ENCODE data around the gene LDLRAD4.

The LDLRAD4 gene

GRCh38 chr18:13437796-13438506 lies 219.4 kb downstream of the LDLRAD4 start:
- ChIA-PET CTCF (no interaction called here), POLR2A (no interaction called here)
- no peak for TF ChIP-seq HDGF (IDR thresholded peaks at IDR 0.05; ENCODE audit: borderline replicate concordance)
- TF ChIP-seq ZNF384 (IDR thresholded peaks at IDR 0.05), result no peak
- TF ChIP-seq ELF4 (IDR thresholded peaks at IDR 0.05), result no peak
- no peak for TF ChIP-seq TARDBP (IDR thresholded peaks at IDR 0.05)
- TF ChIP-seq LEF1 (IDR thresholded peaks at IDR 0.05; ENCODE audit: borderline replicate concordance), result no peak
- TF ChIP-seq CTBP1 (IDR thresholded peaks at IDR 0.05; ENCODE audit: borderline replicate concordance), result no peak
- no peak for TF ChIP-seq PKNOX1 (IDR thresholded peaks at IDR 0.05)
- TF ChIP-seq SUZ12 (IDR thresholded peaks at IDR 0.05), result no peak
- TF ChIP-seq BHLHE40 (IDR thresholded peaks at IDR 0.05; ENCODE audit: borderline replicate concordance), result no peak
- TF ChIP-seq ARNT (IDR thresholded peaks at IDR 0.05), result no peak
- no peak for TF ChIP-seq NFRKB (IDR thresholded peaks at IDR 0.05)
- DNase-seq (ENCODE audit: extremely low spot score), result no peak

GRCh38 chr18:13438507-13439056 lies 220.0 kb downstream of the LDLRAD4 start:
- ChIA-PET POLR2A (no interaction called here), CTCF (no interaction called here)
- TF ChIP-seq SP1 (IDR thresholded peaks at IDR 0.05) (no peak), FOXK2 (IDR thresholded peaks at IDR 0.05) (no peak), SUZ12 (IDR thresholded peaks at IDR 0.05) (no peak), PKNOX1 (IDR thresholded peaks at IDR 0.05) (no peak), TARDBP (IDR thresholded peaks at IDR 0.05) (no peak), ARNT (IDR thresholded peaks at IDR 0.05) (no peak), NFRKB (IDR thresholded peaks at IDR 0.05) (no peak), HDGF (IDR thresholded peaks at IDR 0.05; ENCODE audit: borderline replicate concordance) (no peak)
- no peak for DNase-seq (ENCODE audit: extremely low spot score)

- TF ChIP-seq PKNOX1 (IDR thresholded peaks at IDR 0.05) (no peak), SUZ12 (IDR thresholded peaks at IDR 0.05) (no peak), L3MBTL2 (conservative IDR thresholded peaks at IDR 0.05) (no peak), FOXA1 (IDR thresholded peaks at IDR 0.05) (no peak), CTBP1 (IDR thresholded peaks at IDR 0.05; ENCODE audit: borderline replicate concordance) (no peak), TARDBP (IDR thresholded peaks at IDR 0.05) (no peak)
- ChIA-PET POLR2A (no interaction called here), CTCF (no interaction called here)
- DNase-seq (ENCODE audit: extremely low spot score), result no peak
These were observed 220.9 kb downstream of the LDLRAD4 start for GRCh38 chr18:13439461-13439860.

GRCh38 chr18:13440277-13441248 lies 222.0 kb downstream of the LDLRAD4 start:
- ChIA-PET POLR2A (no interaction called here), CTCF (interaction anchor here (0.7 kb wide), 1 partner anchor 19 kb away, joined by 5 read pairs; no protein-coding TSS in a partner anchor)
- no peak for TF ChIP-seq TARDBP (IDR thresholded peaks at IDR 0.05)
- TF ChIP-seq SP1 (IDR thresholded peaks at IDR 0.05), result no peak
- TF ChIP-seq HDGF (IDR thresholded peaks at IDR 0.05; ENCODE audit: borderline replicate concordance), result no peak
- no peak for TF ChIP-seq ELF4 (IDR thresholded peaks at IDR 0.05)
- TF ChIP-seq FOXK2 (IDR thresholded peaks at IDR 0.05), result no peak
- TF ChIP-seq ZNF384 (IDR thresholded peaks at IDR 0.05), result no peak
- no peak for TF ChIP-seq LEF1 (IDR thresholded peaks at IDR 0.05; ENCODE audit: borderline replicate concordance)
- TF ChIP-seq PKNOX1 (IDR thresholded peaks at IDR 0.05), result no peak
- no peak for TF ChIP-seq FOXA1 (IDR thresholded peaks at IDR 0.05)
- no peak for TF ChIP-seq BHLHE40 (IDR thresholded peaks at IDR 0.05; ENCODE audit: borderline replicate concordance)
- TF ChIP-seq L3MBTL2 (conservative IDR thresholded peaks at IDR 0.05), result no peak
- no peak for TF ChIP-seq CTBP1 (IDR thresholded peaks at IDR 0.05; ENCODE audit: borderline replicate concordance)
- TF ChIP-seq SUZ12 (IDR thresholded peaks at IDR 0.05), result no peak
- TF ChIP-seq ARNT (IDR thresholded peaks at IDR 0.05), result no peak
- TF ChIP-seq FOXM1 (IDR thresholded peaks at IDR 0.05; ENCODE audit: borderline replicate concordance), result no peak
- no peak for TF ChIP-seq NFRKB (IDR thresholded peaks at IDR 0.05)
- DNase-seq (ENCODE audit: extremely low spot score), result no peak

GRCh38 chr18:13441736-13442135 lies 223.2 kb downstream of the LDLRAD4 start:
- ChIA-PET CTCF (no interaction called here), POLR2A (no interaction called here)
- no peak for TF ChIP-seq BHLHE40 (IDR thresholded peaks at IDR 0.05; ENCODE audit: borderline replicate concordance)
- no peak for TF ChIP-seq HDGF (IDR thresholded peaks at IDR 0.05; ENCODE audit: borderline replicate concordance)
- TF ChIP-seq ARNT (IDR thresholded peaks at IDR 0.05), result no peak
- no peak for TF ChIP-seq FOXM1 (IDR thresholded peaks at IDR 0.05; ENCODE audit: borderline replicate concordance)
- TF ChIP-seq LEF1 (IDR thresholded peaks at IDR 0.05; ENCODE audit: borderline replicate concordance), result no peak
- no peak for TF ChIP-seq CTBP1 (IDR thresholded peaks at IDR 0.05; ENCODE audit: borderline replicate concordance)
- no peak for TF ChIP-seq L3MBTL2 (conservative IDR thresholded peaks at IDR 0.05)
- TF ChIP-seq NFRKB (IDR thresholded peaks at IDR 0.05), result no peak
- DNase-seq (ENCODE audit: extremely low spot score), result no peak

Measured in HEK293T (cell line).